GM19239 (cell line): ENCODE data around the gene NAXD.
"Not testable (repeated sequence)": the region's sequence is repeated elsewhere in the genome, so short reads cannot be mapped to it uniquely, and the experiment has no call there.

Source experiments
- DNase-seq: peaks from one replicate; pipeline ENCODE4 v3.0.0; 2011; ENCODE audit warnings: low spot score; ENCODE audit not compliant: insufficient read length
- FAIRE-seq: peaks from 2 replicates; lab custom pipeline; 2011; peaks lifted over from hg19 to GRCh38; lab: Jason Lieb, UNC

The NAXD gene

DNA sequence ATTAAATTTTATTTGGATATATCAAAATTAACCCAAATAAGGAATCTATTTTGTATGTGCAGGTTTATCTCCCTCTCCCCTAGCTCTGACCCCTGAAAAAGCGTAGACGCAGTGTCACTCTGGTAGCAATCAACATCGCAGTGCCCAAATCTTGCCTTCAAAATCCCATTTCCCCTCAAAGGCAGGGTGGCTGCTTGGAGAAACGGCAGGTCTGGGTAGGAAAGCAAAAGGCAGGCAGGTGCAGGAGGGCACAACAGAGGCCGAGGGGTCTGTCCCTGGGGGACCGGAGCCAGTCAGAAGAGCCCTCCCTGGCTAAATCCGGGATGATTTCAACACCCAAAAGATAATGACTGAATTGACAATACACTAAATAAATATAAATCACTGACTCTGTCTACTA is 41.9 kb downstream of the NAXD start:
- FAIRE-seq (no peak), DNase-seq (no peak)

DNA sequence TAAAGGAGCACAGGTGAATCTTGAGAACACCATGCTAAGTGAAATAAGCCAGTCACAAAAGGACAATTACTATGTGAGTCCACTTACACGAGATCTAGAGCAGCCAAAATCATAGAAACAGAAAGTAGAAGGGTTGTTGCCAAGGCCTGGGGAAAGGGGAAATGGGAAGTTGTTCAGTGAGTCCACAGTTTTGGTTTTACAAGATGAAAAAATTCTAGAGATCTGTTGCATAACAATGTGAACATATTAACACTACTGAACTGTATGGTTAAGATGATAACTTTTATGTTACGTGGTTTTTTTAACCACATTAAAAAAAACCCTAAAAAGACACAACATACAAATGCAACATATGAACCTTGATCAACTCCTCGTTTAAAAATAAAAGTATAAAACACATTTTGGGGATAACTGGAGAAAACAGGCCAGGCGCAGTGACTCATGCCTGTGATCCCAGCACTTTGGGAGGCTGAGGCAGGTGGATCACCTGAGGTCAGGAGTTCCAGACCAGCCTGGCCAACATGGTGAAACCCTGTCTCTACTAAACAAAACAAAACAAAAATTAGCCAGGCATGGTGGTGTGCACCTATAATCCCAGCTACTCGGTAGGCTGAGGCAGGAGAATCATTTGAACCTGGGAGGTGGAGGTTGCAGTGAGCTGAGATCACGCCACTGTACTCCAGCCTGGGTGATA is 43.0 kb downstream of the NAXD start:
- peak; percentile 96 for FAIRE-seq
- not testable (repeated sequence) for DNase-seq

DNA sequence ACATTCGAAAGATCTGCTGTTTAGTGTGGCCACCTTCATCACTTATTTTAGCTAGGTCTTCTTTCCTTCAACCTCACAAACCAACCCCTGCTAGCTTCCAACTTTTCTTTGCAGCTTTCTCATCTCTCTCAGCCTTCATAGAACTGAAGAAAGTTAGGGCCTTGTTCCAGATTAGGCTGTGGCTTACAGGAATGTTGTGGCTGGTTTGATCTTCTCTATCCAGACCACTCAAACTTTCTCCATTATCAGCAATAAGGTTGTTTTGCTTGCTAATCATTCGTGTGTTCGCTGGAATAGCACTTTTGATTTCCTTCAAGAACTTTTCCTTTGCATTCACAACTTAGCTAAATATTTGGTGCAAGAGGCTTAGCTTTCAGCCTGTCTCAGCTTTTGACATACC is 45.9 kb downstream of the NAXD start:
- FAIRE-seq (no peak), DNase-seq (no peak)

DNA sequence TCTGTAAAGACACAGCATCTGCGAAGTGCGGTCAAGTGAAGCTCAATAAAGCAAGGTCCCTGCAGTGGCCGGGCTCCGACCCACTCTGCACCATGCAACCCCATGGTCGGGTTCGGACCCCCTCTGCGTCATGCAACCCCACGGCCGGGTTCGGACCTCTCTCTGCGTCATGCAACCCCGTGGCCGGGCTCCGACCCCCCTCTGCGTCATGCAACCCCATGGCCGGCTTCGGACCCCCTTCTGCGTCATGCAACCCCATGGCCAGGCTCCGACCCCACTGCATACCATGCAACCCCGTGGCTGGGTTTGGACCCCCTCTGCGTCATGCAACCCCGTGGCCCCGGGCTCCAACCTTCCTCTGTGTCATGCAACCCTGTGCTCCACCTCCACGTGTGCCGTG is 46.7 kb downstream of the NAXD start:
- DNase-seq (no peak), FAIRE-seq (no peak)

DNA sequence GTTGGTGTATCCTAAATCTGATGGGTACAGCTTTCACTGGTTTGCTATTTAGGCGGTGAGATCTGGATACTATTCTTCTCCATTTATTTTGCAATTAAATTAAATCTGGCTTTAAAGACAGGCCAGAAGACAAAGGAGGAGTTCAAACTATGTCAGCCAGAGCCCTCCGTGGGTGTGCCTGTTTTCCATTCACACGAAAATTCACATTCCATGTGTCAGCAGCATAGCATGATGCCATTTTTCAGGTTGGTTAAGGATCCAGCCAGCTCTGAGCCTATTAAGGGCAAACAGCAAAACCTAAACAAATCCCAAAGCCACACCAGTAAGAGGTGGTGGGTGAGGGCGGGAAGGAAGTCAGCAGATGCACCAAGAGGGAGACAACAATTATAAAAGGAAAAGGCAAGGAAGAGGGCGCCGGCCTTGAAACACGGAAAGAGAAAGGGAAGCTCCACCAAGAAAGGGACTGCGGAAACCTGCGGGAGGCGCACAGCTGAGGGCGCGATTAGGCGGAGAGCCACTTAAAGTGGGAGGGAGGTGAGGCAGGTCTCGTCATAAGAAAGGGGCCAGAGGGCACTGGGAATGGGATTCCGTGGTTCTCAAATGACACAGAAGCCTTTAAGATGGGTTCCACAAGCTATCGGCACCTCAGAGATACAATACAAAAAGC is 47.6 kb downstream of the NAXD start:
- no peak for FAIRE-seq

DNA sequence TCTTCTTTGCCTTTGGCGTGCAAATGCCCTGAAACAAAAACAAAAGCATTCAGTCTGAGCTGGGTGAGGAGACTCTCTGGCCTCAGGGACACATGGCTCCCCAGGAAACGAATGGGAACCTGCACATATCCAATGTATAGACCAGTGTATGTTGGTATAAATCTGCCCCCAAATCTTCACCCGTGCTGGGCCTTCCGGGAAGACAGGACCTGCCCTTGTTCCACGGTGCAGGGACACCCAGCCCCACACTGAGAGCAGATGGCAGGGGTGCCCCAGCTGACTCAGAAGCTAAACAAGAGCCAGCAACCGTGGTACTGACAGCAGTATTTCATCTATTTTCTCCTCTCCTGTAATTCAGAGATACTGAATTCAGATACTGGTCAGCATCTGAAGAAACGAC is 48.1 kb downstream of the NAXD start:
- DNase-seq (no peak), FAIRE-seq (no peak)

More for the DNA sequence above, 47.6 kb downstream of the NAXD start:
- DNase-seq: no peak

DNA sequence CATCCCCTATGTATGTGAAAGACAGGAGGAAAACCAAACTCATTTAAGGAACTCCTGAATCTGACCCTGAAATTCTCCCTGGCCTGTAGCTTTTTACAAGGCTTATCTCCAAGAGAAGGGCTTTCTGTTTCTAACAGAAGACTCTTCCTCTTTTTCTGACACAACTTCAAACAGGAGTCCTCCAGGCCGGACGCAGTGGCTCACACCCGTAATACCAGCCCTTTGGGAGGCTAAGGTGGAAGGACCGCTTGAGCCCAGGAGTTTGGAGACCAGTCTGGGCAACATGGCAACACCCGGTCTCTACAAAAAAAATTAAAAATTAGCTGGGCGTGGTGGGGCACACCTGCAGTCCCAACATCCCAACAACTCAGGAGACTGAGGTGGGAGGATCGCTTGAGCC is 48.7 kb downstream of the NAXD start:
- FAIRE-seq (no peak), DNase-seq (no peak)

DNA sequence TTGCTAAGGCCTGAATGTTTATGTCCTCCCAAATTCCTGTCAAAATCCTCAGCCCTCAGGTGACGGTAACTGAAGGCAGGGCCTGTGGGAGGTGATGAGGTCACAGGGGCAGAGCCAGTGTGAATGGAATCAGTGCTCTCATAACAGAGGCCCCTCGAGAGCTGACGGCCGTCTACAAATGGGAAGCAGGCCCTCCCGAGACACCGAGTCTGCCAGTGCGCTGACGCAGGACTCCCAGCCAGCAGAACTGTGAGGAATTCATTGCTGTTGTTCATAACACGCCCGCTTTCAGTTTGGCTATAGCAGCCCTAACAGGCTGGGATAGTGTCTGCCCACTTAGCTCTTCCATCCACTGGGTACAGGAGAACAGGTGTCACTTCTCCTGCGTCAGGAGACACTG is 49.3 kb downstream of the NAXD start:
- DNase-seq: no peak
- FAIRE-seq: no peak

DNA sequence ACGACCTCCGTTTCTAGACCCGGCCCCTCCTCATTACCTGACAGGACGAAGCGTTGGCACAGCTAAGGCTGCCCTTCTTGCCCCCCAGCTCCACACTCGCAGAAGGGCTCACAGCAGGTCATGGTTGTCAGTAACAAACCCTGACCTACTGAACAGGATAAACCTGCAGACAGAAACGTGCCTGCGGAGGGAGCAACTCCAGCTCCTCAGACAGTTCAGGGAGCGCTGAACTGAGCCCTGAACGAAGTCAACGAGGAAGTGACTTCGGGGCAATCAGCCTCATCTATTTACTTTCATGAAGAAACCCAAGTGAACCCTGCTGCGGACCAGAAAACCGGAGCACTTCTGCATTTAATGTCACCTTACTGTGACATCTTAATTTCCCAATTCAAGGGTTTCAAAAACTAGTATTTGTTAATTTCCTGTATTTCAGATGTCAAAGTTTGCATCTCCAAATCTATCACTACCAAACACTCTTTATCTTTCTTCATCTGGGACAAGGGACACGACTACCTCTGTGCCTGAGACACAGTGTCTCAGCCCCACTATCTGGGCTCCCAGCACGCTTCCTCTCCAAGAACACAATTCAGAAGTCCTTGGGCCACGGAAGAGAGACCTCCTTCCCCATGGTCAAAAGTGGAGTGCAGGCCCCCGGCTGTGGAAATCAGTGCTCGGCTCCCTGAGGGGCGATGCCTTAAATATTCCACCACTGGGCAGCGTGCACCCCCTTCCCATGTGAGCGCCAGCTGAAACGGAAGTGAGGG is 50.3 kb downstream of the NAXD start:
- FAIRE-seq: no peak
- DNase-seq: no peak

DNA sequence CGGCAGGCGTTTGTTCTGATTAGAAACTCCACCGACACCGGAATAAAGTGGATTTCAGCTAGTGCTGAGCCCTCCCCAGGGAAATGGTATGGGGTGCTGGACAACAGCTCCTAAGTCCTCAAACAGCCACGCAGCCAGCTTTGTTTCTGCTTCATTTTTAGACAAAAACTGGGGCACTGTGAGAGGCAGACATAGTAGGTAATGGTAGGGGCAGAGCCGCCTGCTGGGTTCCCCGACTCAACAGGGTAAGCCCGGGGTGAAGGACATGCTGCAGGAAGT is 50.8 kb downstream of the NAXD start:
- FAIRE-seq (no peak), DNase-seq (no peak)

DNA sequence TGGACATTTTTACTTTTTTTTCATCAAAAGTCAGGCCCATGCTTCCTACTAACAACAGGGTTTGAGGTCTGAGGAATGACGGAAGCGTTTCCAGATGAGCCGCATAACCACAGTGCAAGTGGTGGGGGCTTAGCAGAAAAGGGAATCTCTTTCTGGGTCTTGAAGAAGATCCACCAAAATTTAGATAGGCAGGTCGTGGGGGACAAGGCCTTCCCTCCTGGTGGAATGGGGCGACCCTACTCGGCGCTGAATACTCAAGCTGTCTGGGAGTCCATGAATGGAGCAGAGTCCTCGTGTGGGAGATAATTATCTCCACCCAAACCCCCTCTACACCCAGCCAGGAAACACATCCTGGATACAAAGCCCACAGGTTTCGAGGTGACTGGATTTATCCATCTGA is 53.7 kb downstream of the NAXD start:
- FAIRE-seq (no peak), DNase-seq (no peak)

DNA sequence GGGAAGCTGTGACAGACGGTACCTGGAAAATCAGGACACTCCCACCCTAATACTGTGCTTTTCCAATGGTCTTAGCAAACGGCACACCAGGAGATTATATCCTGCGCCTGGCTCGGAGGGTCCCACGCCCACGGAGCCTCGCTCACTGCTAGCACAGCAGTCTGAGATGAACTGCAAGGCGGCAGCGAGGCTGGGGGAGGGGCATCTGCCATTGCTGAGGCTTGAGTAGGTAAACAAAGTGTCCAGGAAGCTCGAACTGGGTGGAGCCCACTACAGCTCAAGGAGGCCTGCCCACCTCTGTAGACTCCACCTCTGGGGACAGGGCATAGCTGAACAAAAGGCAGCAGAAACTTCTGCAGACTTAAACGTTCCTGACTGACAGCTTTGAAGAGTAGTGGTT is 54.5 kb downstream of the NAXD start:
- not testable (repeated sequence) for DNase-seq, FAIRE-seq

DNA sequence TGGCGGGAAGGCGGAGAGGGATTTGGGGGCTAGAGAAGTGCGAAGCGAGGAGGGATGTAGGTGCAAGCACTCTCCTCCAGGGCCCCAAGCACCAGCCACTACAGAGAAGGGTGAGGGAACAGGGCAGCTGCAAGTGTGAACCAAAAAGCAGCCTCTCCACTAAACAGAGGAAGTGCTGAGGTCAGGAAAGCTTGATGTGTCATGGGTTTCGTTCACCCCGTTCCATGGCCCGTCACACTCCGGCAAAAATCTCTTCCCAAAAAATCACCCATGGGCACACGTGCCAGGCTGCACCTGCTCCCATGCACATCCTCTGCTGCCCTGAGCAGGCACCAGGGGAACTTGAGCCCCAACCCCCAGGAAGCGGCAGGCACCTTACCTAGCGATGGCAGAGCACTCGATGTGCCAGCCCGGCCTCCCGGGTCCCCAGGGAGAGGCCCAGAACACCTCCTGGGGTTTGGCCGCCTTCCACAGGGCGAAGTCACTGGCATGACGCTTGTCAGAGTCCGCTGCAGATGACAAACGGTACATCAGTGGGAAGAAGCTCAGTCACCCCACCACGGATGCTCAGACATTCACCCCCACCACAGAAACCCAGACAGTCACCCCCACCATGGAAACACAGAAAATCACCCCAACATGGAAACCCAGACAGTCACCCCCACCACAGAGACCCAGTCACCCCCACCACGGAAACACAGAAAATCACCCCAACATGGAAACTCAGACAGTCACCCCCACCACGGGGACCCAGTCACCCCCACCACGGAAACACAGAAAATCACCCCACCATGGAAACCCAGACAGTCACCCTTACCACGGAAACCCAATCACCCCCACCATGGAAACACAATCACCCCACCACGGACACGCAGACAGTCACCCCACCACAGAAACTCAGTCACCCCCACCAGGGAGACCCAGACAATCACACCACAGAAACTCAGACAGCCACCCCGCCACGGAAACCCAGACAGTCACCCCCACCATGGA is 61.5 kb downstream of the NAXD start:
- FAIRE-seq (peak; percentile 92), DNase-seq (peak; percentile 73)

DNA sequence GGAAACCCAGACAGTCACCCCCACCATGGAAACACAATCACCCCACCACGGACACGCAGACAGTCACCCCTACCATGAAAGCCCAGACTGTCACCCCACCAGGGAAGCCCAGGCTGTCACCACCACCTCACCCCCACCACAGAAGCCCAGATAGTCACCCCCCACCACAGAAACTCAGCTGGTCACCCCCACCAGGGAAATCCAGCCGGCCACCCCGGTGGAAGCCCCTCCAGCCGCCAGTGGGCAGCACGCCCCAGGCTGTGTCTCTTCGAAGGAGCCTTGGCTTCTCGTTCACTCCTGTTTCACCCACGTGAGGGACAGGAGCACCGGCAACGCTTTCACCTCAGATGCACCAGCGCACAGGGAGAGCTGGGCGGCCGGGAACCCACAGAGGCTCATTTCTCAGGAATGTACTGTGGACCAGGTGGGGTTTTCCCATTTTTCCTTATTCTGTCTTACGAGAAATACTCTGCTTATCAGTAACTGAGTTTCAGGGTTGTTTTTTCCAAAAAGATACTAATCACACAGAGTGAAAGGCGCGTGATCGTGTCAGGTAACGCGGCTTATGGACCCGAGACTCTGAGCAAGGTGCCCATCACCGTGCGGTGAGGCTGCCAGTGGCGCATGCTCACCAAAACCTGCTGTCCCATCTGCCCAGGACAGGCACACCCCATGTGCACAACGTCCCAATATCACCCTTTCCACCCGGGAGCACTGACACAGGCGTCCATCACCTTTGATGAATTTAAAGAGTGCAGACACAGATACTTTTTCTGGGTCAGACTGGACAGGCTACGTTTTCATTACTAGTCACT is 62.6 kb downstream of the NAXD start:
- no peak for DNase-seq
- FAIRE-seq: no peak

DNA sequence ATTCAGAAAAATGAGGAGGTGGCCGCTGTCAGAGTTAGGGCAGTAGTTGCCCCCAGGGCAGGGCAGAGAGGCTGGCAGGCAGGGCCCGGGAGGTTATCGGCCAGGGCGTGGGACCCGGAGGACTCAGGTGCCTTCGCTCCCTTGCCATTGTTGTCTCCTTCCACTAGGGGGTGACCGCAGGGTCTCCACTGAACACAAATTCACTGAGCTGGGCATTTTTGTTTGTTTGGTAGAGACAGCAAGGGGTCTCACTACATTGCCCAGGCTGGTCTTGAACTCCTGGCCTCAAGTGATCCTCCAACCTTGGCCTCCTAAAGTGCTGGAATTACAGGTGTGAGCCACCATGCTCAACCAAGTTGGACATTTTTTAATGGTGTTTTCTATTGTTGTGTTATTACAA is 65.5 kb downstream of the NAXD start:
- no peak for FAIRE-seq
- DNase-seq: no peak

DNA sequence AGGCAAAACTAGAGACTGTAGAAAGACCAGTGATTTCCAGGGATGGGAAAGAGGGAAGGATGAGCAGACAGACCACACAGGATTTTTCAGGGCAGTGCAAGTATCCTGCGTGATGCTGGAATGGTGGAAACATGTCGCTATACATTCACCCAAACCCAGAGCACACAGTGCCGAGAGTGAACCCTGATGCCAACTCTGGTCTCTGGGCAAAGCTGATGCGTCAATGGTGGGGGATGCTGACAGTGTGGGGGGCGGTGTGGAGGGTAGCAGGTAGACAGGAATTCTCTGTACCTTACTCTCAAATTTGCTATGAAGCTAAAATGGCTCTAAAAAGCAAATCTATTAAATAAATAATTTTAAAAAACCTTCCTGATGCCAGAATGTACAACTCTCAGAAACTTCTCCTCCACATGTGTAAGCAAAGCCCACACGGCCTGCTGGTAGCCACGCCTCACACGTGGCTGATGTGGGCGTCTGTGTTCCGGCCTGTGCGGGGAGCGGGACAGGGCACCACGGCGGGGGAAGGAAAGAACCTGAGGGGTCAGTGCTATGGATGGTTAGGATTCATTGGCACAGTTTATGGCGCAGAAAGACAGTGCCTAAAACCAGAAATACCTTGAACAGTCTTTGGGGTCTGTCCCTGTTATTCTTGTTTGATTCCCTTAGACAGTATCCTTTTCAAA is 66.7 kb downstream of the NAXD start:
- FAIRE-seq: no peak

DNA sequence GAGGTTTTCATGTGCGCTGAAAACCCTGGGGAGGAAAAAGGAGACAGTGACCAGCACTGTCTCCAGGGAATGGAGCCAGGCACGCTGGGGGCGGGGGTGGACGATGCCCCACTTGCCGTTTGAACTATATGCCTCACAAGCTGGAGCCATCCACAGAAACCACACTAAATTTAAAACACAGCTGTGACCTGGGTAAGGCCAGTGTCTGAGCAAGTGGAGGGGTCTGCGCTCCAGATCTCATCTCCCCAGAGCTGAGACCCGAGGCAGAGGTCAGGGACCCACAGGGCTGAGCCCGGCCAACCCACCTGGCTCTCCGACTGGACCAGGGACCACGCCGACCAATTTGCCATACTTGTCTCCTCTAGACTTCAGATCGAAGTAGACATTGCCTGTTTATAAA is 67.4 kb downstream of the NAXD start:
- FAIRE-seq (no peak), DNase-seq (no peak)

More for the DNA sequence above, 66.7 kb downstream of the NAXD start:
- no peak for DNase-seq

DNA sequence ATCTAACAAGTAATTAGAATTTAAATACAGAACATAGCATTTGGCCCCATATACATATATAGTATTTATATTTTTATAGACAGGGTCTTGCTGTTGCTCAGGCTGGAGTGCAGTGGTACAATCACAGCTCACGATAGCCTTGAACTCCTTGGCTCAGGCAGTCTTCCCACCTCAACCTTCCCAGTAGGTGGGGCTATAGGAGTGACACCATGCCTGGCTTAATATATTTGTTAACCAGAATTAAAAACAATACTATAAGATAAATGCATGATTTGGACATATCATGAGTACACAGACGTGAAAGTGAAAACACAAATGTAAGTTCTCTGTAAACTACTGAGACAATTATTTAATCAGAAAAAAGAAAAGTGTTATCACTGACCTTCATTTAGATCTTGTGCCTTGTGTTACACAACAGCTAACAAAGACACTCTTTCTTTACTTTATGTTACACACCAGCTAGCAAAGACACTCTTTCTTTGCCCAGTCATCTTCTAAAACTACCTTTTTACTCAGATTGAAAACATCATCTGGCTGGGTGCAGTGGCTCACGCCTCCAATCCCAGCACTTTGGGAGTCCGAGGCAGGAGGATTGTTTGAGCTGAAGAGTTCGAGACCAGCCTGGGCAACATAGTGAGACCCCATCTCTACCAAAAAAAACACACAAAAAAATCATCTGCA is 68.0 kb downstream of the NAXD start:
- DNase-seq: no peak
- FAIRE-seq: peak; percentile 37
